ENCODE data around the gene ZDHHC12.

The ZDHHC12 gene

DNA sequence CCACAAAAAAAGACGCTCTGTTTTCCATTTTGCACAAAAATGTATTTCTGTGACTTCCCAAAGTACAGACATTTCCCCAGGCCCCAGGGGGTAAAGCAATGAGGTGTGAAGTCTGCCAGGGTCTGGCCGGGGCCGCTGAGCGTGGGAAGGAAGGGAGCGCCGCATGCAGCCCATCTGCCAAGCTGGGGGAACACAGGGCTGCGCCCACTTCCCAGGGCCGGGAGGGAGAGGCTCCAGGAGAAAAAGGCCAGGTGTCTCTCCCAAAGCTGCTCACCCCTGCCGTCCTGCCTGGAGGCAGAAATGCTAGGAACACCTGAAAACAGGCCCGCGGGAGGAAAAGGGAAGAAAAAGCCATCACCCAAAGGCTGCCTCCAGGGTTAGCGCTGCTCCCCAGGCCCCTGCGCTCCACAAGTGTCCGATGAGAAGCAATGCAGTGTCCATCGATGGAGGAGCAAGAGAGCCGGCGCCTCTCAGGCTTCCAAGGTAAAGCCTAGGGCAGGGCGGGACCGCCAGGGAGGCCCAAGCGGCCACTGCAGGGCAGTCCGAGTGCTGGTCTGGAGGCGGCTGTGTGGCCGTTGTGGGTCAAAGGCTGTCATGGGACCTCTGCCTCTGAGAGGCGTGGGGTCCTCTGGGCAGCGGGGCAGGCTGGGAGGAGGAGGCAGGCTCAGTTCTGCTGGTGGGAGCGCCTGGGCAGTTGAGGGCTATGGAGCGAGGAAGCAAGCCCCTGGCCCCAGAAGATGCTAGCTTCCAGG lies 6.0 kb upstream of the ZDHHC12 start:
- no peak for DNase-seq

DNA sequence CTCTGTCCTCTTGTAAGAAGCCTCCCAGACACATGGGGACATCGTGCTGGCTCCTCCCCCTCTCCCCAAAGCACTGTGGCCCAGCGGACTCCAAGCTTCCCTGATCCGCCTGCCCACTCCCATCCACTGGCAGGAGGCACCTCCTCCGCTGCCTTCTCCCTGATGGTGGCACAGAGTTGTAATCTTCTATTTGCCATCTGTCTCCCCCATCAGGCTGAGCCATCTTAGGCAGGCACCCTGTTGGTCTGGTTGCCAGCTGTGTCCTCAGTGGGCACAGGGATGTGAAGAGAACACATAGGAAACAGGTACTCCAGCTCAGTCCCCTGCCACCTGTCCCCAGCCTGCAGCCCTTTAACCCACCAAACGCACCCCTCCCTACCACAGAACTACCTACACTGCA lies 5.4 kb upstream of the ZDHHC12 start:
- DNase-seq, result no peak

GRCh38 chr9:128728298-128728697 lies 4.4 kb upstream of the ZDHHC12 start:
- DNase-seq, result no peak

- no peak for DNase-seq
Observed at GRCh38 chr9:128727640-128728248, 3.8 kb upstream of the ZDHHC12 start.

DNA sequence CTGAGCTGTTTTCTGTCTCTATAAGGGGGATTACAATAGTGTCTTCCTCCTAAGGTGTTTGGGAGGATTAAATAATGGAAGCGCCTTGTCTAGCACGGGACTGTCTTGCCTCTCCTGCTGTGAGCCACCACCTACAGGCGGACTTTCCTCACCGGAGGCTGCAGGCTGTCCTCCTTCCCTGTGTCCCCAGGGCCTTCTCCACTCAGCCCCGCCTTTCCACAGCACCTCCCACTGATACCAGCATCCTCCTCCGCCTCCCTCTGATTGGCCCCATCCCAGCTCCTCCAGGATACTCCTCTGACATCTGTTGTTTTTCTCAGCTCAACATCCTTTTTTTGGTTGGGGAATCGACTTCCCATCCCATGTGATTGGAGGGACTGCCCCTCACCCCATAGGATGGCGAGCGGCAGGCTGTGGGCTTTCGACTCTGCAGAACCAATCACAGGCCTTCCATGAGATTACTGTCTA lies 851 bp upstream of the ZDHHC12 start:
- peak; percentile 80 for DNase-seq

DNA sequence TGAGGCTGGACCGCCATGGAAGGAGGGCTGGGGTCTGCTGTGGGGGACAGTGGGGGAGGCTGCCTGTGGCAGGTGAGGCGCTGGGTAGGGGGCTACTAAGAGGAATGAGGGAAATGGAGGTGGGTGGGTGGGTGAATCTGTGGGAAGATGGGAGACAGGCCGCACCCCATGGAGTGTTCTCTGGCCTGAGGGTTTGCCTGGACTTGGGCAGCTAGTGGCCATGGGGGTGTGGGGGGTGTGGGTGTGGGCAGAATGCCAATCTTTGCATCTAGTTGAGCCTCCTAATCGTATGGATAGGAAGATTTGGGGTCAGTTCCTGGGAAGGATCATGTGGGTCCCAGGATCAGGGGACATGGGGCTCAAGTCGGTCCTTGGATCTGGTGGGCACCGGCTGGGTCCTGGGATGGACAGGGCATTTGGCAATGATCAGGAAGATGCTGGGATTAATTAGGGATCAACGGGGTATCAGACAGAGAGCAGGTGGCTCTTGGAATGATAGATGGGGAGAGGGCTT lies 518 bp downstream of the ZDHHC12 start:
- peak; percentile 23 for DNase-seq

- no peak for DNase-seq
Observed at GRCh38 chr9:128722380-128723351, 1.3 kb downstream of the ZDHHC12 start.

- DNase-seq, result no peak
Observed at GRCh38 chr9:128721487-128722010, 2.4 kb downstream of the ZDHHC12 start.

GRCh38 chr9:128720841-128721486 lies 3.0 kb downstream of the ZDHHC12 start:
- DNase-seq, result no peak

DNA sequence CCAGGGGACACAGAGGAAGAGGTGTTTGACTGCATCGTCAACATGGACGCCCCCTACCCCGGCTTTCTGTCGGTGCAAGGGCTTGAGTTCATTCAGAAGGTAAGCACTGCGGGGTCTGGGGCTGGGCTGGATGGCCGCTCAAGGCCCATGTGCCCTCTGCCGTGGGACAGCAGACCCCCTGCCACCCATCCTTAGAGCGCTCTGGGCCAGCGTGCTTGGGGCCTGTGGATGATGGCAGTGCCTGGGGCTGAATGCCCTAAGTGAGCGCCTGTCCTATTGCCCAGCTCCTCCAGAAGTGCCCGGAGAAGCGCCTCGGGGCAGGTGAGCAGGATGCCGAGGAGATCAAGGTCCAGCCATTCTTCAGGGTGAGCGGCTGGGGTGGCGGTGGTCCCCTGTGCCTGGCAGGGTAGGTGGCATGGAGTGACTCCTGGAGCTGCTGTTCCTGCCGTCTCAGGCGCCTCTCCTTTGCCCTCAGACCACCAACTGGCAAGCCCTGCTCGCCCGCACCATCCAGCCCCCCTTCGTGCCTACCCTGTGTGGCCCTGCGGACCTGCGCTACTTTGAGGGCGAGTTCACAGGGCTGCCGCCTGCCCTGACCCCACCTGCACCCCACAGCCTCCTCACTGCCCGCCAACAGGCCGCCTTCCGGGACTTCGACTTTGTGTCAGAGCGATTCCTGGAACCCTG lies 3.9 kb downstream of the ZDHHC12 start:
- DNase-seq, result no peak

- DNase-seq, result no peak
Observed at GRCh38 chr9:128718475-128718874, 5.5 kb downstream of the ZDHHC12 start.

- no peak for DNase-seq
Observed at GRCh38 chr9:128718047-128718446, 5.9 kb downstream of the ZDHHC12 start.

DNA sequence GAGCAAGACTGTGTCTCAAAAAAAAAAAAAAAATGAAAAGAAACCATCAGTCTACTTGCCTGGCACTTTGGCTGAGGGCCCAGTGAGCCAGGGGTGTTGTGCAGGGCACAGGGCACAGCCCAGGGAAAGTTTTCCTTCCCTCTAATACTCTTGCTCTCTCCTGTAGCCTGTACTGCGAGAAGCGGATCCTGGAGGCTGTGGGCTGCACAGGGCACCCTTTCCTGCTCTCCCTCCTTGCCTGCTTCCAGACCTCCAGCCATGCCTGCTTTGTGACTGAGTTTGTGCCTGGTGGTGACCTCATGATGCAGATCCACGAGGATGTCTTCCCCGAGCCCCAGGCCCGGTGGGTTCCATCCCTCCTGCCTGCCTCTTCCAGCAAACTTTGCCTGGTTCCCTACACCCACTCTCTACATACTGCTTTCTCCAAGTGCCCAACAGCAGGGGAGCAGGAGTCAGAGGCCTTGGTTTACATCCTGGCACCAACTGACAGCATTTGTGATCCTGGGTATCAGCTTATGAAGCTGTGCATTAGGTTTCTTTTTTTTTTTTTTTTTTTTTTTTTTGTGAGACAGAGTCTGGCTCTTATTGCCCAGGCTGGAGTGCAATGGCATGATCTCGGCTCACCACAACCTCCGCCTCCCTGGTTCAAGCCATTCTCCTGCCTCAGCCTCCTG lies 7.2 kb downstream of the ZDHHC12 start:
- DNase-seq, result no peak

GRCh38 chr9:128715436-128715750 lies 8.5 kb downstream of the ZDHHC12 start:
- no peak for DNase-seq

DNA sequence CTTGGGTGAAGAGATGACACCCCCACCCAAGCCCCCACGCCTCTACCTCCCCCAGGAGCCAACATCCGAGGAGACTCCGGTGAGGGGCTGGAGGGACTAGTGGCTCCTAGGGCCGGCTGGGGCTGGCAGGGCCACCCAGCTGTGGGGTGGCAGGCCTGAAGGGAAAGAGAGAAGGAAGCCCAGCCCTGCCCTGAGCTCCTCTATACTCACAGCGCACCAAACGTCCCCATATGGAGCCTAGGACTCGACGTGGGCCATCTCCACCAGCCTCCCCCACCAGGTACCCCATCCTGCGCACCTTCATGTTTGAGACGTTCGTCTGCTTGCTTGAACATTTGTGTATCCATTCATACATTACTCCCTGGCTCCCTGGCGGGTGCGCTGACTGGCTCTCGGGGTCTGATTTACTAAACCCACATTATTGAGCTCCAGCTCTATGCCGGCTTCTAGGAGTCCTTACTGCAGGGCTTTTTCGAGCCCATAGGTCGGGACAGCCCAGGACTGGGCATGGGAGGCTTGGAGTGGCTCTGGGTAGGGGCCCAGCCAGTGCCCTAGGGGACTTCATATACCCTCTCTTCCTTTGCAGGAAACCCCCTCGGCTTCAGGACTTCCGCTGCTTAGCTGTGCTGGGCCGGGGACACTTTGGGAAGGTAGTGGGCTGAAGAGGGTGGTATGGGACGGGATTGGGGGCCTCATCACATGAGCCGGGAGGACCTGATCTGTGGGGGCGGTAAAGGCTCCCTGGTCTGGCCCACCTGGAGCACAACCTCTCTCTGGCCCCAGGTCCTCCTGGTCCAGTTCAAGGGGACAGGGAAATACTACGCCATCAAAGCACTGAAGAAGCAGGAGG lies 9.1 kb downstream of the ZDHHC12 start:
- DNase-seq, result no peak

DNA sequence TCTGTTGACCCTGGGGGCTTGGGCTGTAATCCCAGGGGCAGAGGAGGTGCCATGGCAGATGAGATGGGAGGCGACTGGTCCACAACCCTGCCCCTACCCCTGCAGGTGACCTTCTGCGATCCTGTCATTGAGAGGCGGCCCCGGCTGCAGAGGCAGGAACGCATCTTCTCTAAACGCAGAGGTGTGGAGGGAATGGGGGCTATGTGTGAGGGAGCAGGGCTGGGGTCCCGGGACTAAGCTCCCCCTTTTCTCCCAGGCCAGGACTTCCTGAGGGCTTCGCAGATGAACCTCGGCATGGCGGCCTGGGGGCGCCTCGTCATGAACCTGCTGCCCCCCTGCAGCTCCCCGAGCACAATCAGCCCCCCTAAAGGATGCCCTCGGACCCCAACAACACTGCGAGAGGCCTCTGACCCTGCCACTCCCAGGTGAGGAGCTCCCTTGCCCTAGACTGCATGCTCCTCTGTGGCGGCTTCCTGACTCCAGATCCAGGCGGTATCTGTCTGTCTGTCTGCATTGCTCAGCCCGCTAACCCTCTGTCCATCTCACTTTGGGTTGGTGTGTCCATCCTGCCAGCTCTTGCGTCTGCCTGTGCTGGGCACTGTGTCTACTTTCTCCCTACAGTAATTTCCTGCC lies 9.9 kb downstream of the ZDHHC12 start:
- no peak for DNase-seq

DNA sequence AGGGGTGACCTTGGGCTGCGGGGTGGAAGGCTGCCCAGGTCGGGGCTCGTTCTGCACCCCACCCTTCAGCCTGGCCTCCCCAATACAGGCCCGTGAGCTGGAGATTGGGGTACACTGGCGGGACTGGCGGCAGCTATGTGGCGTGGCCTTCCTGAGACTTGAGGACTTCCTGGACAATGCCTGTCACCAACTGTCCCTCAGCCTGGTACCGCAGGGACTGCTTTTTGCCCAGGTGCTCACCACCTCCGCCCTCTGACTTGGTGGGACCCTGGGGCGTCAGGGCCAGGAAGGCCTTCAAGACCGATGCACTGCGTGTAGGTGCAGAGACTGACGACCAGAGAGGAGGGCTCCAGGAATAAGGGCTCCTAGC lies 10.5 kb downstream of the ZDHHC12 start:
- DNase-seq, result no peak

DNA sequence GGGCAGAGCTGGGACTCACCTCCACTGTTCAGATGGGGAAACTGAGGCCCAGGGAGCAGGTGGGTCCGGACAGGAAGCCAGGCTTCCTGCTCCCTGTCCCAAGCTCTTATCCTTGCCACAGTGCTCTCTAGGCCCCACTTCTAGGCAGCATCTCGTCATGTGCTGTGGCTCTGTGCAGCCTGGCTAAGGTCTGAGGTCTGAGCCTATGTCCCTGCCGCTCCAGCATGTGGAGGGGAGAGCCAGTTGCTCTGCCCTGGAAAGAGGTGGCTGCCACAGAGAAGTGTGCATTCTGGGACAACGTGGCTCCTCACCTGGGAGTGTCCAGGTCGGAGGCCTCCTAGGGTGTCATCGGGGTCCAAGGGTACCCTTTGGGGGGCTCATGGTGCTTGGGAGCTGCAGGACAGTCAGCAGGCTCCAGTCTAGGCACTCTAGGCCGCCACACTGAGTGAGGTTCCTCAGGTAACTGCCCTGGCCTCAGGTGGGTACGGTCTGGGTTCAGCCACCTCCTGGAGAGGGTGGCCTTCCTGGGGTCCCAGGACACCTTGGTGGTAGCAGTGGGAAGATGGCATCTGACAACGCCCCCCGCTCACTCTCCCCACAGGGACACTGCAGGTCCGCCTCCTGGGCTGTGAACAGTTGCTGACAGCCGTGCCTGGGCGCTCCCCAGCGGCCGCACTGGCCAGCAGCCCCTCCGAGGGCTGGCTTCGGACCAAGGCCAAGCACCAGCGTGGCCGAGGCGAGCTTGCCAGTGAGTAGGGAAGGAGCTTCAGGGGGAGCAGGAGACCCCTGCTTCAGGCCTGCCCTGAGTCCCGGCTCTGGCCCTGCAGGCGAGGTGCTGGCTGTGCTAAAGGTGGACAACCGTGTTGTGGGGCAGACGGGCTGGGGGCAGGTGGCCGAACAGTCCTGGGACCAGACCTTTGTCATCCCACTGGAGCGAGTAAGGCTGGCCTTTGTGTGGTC lies 11.2 kb downstream of the ZDHHC12 start:
- no peak for DNase-seq

DNA sequence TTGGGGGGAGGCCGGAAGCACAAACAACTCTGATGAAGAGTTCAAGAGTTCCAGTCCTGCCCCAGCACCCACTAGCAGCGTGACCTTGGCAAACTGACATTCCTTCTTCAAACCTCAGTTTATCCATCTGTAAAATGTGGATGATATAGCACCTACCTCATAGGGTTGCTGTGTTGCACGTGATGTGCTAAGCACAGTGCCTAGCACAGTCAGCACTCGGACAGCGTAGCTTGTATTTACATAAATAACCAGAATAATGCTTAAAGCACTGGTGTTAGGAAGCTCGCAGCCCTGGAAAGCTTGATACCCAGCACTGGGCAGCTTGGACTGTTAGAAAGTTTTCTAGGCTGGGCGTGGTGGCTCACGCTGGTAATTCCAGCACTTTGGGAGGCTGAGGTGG lies 16.5 kb downstream of the ZDHHC12 start:
- DNase-seq, result no peak
